Measurements from ENCODE around the gene HIPK4. TPM values are rescaled to one million over a fixed set of nuclear protein-coding genes. Genes with fewer than 3 reads are reported as not detected.
A peak's percentile ranks its signal among the peaks of the same experiment; 100 is the strongest.

The HIPK4 gene
- total RNA-seq, 2 donors from 2014 or later, result 0.14 to 2.6 TPM

DNA sequence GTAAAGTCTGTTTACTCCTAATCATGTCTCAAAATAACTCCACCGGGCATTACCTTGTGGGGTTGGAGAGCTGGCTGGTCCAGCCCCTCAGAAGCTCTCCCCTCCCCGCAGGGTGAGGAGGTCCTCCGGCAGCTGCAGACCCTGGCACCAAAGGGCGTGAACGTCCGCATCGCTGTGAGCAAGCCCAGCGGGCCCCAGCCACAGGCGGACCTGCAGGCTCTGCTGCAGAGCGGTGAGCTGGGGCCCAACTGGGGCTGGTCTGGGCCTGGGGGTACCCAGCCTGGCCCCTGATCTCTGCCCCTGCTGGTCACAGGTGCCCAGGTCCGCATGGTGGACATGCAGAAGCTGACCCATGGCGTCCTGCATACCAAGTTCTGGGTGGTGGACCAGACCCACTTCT, 20.2 kb downstream of the HIPK4 start:
- H3K36me3 ChIP-seq, result peaks cover 0 to 4% of the 10 kb centered on the region in 2 donors
- H3K4me1 ChIP-seq (replicated peaks), result no peaks in the 10 kb centered on the region
- H3K4me3 ChIP-seq, result no peak overlapping the region
- DNase-seq (ENCODE audit: low spot score), result no peak
- no peaks in the 10 kb centered on the region for H3K9me3 ChIP-seq
- TF ChIP-seq, protein P1, sequence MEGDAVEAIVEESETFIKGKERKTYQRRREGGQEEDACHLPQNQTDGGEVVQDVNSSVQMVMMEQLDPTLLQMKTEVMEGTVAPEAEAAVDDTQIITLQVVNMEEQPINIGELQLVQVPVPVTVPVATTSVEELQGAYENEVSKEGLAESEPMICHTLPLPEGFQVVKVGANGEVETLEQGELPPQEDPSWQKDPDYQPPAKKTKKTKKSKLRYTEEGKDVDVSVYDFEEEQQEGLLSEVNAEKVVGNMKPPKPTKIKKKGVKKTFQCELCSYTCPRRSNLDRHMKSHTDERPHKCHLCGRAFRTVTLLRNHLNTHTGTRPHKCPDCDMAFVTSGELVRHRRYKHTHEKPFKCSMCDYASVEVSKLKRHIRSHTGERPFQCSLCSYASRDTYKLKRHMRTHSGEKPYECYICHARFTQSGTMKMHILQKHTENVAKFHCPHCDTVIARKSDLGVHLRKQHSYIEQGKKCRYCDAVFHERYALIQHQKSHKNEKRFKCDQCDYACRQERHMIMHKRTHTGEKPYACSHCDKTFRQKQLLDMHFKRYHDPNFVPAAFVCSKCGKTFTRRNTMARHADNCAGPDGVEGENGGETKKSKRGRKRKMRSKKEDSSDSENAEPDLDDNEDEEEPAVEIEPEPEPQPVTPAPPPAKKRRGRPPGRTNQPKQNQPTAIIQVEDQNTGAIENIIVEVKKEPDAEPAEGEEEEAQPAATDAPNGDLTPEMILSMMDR (IDR thresholded peaks at IDR 0.05), result no peak
- TF ChIP-seq POLR2A (IDR thresholded peaks at IDR 0.05) (no peak), POLR2AphosphoS5 (IDR thresholded peaks at IDR 0.05) (no peak)
- WGBS, result 86% methylated on average over 10 of the region's 12 CpGs
- no peaks in the 10 kb centered on the region for H3K27me3 ChIP-seq (replicated peaks; ENCODE audit: insufficient read depth)
- intact Hi-C loops (cut with DNase I), result no loop called here
- H3K27ac ChIP-seq, result no peak overlapping the region

DNA sequence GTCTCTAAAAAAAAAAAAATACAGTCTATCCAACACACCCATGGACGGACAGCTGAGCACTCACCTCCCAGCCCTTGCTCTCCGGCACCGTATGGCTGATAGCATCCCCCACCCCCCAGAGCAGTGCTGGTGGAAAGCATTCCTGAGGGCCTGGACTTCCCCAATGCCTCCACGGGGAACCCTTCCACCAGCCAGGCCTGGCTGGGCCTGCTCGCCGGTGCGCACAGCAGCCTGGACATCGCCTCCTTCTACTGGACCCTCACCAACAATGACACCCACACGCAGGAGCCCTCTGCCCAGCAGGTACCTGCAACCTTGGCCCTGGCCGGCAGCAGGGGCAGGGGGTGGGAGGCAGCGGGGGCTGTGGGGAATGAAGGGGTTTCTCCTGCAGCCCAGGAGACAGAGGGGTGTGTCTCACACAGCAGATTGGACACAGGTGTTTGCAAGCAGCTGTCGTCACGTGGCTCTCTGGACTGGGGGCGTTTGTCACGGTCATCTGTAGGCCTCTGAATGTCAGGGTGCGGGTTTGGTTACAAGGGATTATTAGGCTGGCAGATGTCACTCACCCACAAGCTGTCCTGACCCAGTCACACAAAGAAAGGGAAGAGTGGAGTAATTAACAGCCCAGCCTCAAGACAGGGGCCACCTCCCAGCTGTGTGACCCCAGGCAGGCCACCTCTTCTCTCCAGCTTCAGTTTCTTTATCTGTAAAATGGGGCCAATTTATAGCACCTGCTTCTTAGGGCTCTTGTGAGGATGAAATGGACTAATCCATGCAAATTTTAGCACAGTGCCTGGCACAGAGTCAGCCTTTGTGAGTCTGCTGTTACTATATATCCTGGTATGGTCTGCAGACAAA, 22.2 kb downstream of the HIPK4 start:
- Histone ChIP-seq H3K27ac (no peak overlapping the region), H3K4me3 (no peak overlapping the region), H3K27me3 (replicated peaks; ENCODE audit: insufficient read depth) (no peaks in the 10 kb centered on the region), H3K9me3 (no peaks in the 10 kb centered on the region), H3K36me3 (peaks cover 0 to 4% of the 10 kb centered on the region in 2 donors), H3K4me1 (replicated peaks) (no peaks in the 10 kb centered on the region)
- WGBS, result 78% methylated on average over 15 of the region's 16 CpGs
- TF ChIP-seq POLR2A (IDR thresholded peaks at IDR 0.05) (no peak), POLR2AphosphoS5 (IDR thresholded peaks at IDR 0.05) (no peak)
- TF ChIP-seq, protein P1 (IDR thresholded peaks at IDR 0.05), result no peak
- intact Hi-C loops (cut with DNase I), result no loop called here
- DNase-seq (ENCODE audit: low spot score), result no peak

DNA sequence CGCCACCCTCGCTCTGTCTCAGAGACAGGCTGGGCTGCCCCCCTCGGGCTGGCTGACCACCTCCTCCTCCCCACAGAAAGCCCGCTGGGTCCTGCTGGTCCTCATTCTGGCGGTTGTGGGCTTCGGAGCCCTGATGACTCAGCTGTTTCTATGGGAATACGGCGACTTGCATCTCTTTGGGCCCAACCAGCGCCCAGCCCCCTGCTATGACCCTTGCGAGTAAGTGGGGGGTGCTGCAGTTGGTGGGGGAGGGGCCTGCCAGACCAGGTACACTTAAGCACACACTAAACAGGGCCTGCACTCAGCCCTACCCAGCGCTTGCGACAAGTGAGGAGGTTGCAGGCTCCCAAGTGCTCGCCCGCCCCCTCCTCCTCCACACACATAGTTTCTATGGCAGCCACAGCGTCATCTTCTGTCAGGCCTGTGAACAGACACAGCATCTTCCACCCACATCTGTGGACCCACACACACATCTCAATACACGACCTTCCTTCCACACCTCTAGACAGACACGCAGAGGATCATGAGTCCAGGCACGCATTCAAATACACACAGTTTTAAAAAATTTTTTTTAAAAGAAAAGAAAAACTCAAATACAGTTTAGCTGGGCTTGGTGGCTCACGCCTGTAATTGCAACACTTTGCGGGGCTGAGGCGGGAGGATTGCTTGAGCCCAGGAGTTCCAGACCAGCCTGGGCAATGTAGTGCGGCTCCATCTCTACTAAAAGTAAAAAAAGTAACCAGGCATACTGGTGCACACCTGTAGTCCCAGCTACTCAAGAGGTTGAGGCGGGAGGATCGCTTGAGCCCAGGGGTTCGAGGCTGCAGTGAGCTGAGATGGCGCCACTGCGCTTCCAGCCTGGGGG, 23.1 kb downstream of the HIPK4 start:
- WGBS, result 62% methylated on average over 25 of the region's 27 CpGs
- H3K9me3 ChIP-seq, result no peaks in the 10 kb centered on the region
- H3K27ac ChIP-seq, result no peak overlapping the region
- no peaks in the 10 kb centered on the region for H3K27me3 ChIP-seq (replicated peaks; ENCODE audit: insufficient read depth)
- peaks cover 0 to 4% of the 10 kb centered on the region in 2 donors for H3K36me3 ChIP-seq
- intact Hi-C loops (cut with DNase I), result no loop called here
- TF ChIP-seq POLR2A (IDR thresholded peaks at IDR 0.05) (no peak), POLR2AphosphoS5 (IDR thresholded peaks at IDR 0.05) (no peak)
- TF ChIP-seq, protein P1 (IDR thresholded peaks at IDR 0.05), result no peak
- no peaks in the 10 kb centered on the region for H3K4me1 ChIP-seq (replicated peaks)
- no peak for DNase-seq (ENCODE audit: low spot score)
- no peak overlapping the region for H3K4me3 ChIP-seq

DNA sequence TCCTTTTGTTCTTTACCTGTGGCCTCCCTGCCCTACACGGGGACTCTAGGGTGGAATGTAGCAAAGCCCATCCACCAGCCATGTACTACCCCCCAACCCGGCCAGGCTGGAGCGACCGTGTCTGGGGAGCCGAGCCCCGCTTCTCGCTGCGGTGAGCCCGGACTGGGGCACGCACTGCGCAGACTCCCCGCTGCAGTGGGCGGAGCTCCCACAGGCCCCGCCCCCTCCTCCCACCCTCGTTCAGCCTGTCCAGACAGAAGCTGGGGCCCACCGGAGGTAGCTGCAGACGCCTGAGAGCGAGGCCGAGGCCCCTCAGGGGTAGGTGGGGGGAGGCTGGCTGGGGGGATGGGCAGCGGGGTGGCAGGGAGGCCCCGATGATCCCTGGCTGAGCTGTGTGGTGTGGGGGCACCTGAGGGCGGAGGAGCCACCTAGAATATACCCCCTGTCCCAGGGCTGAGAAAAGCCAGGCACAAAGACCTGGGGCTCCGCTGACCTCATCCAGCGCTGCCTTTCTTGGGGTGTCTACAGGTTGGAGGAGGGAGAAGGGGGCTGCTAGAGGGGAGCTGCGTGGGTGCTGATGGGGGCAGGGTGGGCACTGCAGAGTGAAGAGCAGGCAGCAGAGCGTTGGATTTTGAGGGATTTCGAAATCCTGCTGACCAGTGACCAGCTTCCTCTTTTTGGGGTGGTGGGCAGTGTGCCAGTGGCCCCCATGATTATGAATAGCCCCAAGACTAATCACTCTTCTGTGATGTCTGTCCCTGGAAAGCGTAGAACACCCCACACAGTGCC, 24.2 kb downstream of the HIPK4 start:
- TF ChIP-seq, protein P1 (IDR thresholded peaks at IDR 0.05), result no peak
- peak; percentile 50 for TF ChIP-seq POLR2A (IDR thresholded peaks at IDR 0.05)
- intact Hi-C loops (cut with DNase I), result no loop called here
- no peaks in the 10 kb centered on the region for H3K27me3 ChIP-seq (replicated peaks; ENCODE audit: insufficient read depth)
- peak overlapping the region; percentile 16 to 29 for H3K4me3 ChIP-seq
- no peaks in the 10 kb centered on the region for H3K4me1 ChIP-seq (replicated peaks)
- 9% methylated on average over 28 of the region's 28 CpGs for WGBS
- H3K27ac ChIP-seq, result peak overlapping the region; percentile 39 to 48
- peaks cover 0 to 4% of the 10 kb centered on the region in 2 donors for H3K36me3 ChIP-seq
- no peaks in the 10 kb centered on the region for H3K9me3 ChIP-seq
- peak; percentile 64 for DNase-seq (ENCODE audit: low spot score)
